GM18867 (cell line): ENCODE results near the gene SLF2.

ENCODE experiments used
- ATAC-seq: cut with Tn5 transposase; IDR thresholded peaks from one replicate; pipeline ENCODE4 v1.9.1; 2021; ENCODE audit warnings: mild to moderate bottlenecking, moderate library complexity; ENCODE audit not compliant: unreplicated experiment

SLF2 gene

GRCh38 chr10:100912605-100913469, at the start of gene SLF2:
SLF2 (plus strand) TSS chr10:100912963; CDS start chr10:100913111, 148 bp downstream.
- peak; percentile 90 for ATAC-seq

GRCh38 chr10:100863433-100863832, 49.3 kb upstream of the SLF2 start:
- ATAC-seq = no peak

- no peak for ATAC-seq
Observed at GRCh38 chr10:100864036-100864885, 48.5 kb upstream of the SLF2 start.

- ATAC-seq = no peak
Observed at GRCh38 chr10:100864978-100865377, 47.8 kb upstream of the SLF2 start.

GRCh38 chr10:100866010-100866409, 46.8 kb upstream of the SLF2 start:
- no peak for ATAC-seq

GRCh38 chr10:100866575-100867098, 46.1 kb upstream of the SLF2 start:
- ATAC-seq = no peak

GRCh38 chr10:100867261-100867963, 45.4 kb upstream of the SLF2 start:
- ATAC-seq = no peak

GRCh38 chr10:100868382-100868781, 44.4 kb upstream of the SLF2 start:
- no peak for ATAC-seq

GRCh38 chr10:100869399-100869798, 43.4 kb upstream of the SLF2 start:
- ATAC-seq = no peak

GRCh38 chr10:100872034-100872791, 40.5 kb upstream of the SLF2 start:
- no peak for ATAC-seq

GRCh38 chr10:100873146-100873826, 39.5 kb upstream of the SLF2 start:
- no peak for ATAC-seq

GRCh38 chr10:100873827-100874326, 38.9 kb upstream of the SLF2 start:
- ATAC-seq = no peak

GRCh38 chr10:100874702-100875483, 37.9 kb upstream of the SLF2 start:
- no peak for ATAC-seq

- no peak for ATAC-seq
Observed at GRCh38 chr10:100875484-100876166, 37.1 kb upstream of the SLF2 start.

- no peak for ATAC-seq
Observed at GRCh38 chr10:100876585-100877460, 35.9 kb upstream of the SLF2 start.

GRCh38 chr10:100877461-100877850, 35.3 kb upstream of the SLF2 start:
- ATAC-seq = no peak

GRCh38 chr10:100878291-100878910, 34.4 kb upstream of the SLF2 start:
- ATAC-seq = no peak
